Neural progenitor cell (in vitro differentiated cells): ENCODE measurements around the gene YEATS4.

ENCODE experiments used
- CTCF ChIP-seq: fragments of 200-600 bp; sonication (generic); IDR thresholded peaks from 2 replicates; pipeline ENCODE4 v1.5.1; 2017; ENCODE audit warnings: antibody characterized with exemption, mild to moderate bottlenecking
- EZH2 ChIP-seq: fragments of 200-600 bp; sonication (generic); IDR thresholded peaks from 2 replicates; pipeline ENCODE4 v1.6.1; 2017; ENCODE audit warnings: antibody characterized with exemption, mild to moderate bottlenecking, moderate library complexity

- TF ChIP-seq CTCF (no peak), EZH2 (no peak)
These were observed 11.2 kb upstream of the YEATS4 start, which contains the start of gene LYZ for GRCh38 chr12:69348162-69348938.
